Left ventricle myocardium inferior (tissue), 1 donor: ENCODE measurements around the gene RNLS. TPM values are rescaled to one million over a fixed set of nuclear protein-coding genes. Genes with fewer than 3 reads are reported as not detected.

Experiments
- DNase-seq: peaks from one replicate; pipeline ENCODE4 v3.0.0-alpha.2; 2020
- H3K27ac ChIP-seq: fragments of 200-600 bp; replicated peaks from 2 replicates; pipeline ENCODE4 v1.8.0; 2021
- H3K27me3 ChIP-seq: fragments of 200-600 bp; 2 replicates; pipeline ENCODE4 v1.8.0; 2021; ENCODE audit warnings: low read depth
- H3K36me3 ChIP-seq: fragments of 200-600 bp; 2 replicates; pipeline ENCODE4 v1.8.0; 2021
- H3K4me1 ChIP-seq: fragments of 200-600 bp; 2 replicates; pipeline ENCODE4 v1.8.0; 2021
- H3K4me3 ChIP-seq: fragments of 200-600 bp; 2 replicates; pipeline ENCODE4 v1.8.0; 2021; ENCODE audit warnings: mild to moderate bottlenecking, moderate library complexity
- H3K9me3 ChIP-seq: fragments of 200-600 bp; replicated peaks from 2 replicates; pipeline ENCODE4 v1.8.0; 2021
- intact Hi-C: fragments of 100-400 bp; cut with micrococcal nuclease; formaldehyde crosslinking; loops from one replicate; pipeline ENCODE4 v1.11.0; 2022
- total RNA-seq: library from RNA; stranded (reverse); fragmentation: NEBNext Ultra II Directional; extraction: Animal tissue kit (Norgen Biotek cat#: 25700); gene quantifications from one replicate; pipeline ENCODE4 v1.2.1, GENCODE V29; 2021
- TF ChIP-seq, protein P1 (sequence below): fragments of 200-600 bp; IDR thresholded peaks from 2 replicates; pipeline ENCODE4 v1.8.0; 2021; ENCODE audit warnings: antibody characterized with exemption, mild to moderate bottlenecking, borderline replicate concordance
- donor health status: DM: no; HTN: yes; CAD: no; lungs with severe emphysema.

The RNLS gene
- total RNA-seq, 1 donor from 2014 or later, result 14.3 TPM

- no peak for DNase-seq
- Histone ChIP-seq H3K36me3 (no peaks in the 10 kb centered on the region), H3K9me3 (peaks cover 20% of the 10 kb centered on the region), H3K4me1 (no peaks in the 10 kb centered on the region), H3K27me3 (no peaks in the 10 kb centered on the region), H3K27ac (no peak overlapping the region), H3K4me3 (no peak overlapping the region)
- intact Hi-C loops, result no loop called here
- TF ChIP-seq, protein P1, sequence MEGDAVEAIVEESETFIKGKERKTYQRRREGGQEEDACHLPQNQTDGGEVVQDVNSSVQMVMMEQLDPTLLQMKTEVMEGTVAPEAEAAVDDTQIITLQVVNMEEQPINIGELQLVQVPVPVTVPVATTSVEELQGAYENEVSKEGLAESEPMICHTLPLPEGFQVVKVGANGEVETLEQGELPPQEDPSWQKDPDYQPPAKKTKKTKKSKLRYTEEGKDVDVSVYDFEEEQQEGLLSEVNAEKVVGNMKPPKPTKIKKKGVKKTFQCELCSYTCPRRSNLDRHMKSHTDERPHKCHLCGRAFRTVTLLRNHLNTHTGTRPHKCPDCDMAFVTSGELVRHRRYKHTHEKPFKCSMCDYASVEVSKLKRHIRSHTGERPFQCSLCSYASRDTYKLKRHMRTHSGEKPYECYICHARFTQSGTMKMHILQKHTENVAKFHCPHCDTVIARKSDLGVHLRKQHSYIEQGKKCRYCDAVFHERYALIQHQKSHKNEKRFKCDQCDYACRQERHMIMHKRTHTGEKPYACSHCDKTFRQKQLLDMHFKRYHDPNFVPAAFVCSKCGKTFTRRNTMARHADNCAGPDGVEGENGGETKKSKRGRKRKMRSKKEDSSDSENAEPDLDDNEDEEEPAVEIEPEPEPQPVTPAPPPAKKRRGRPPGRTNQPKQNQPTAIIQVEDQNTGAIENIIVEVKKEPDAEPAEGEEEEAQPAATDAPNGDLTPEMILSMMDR, result no peak
Measured at GRCh38 chr10:88617772-88618300, 34.7 kb upstream of the RNLS start.

GRCh38 chr10:88616250-88616977, 33.3 kb upstream of the RNLS start:
- Histone ChIP-seq H3K27ac (peak overlapping the region; percentile 55), H3K4me3 (no peak overlapping the region), H3K9me3 (peaks cover 20% of the 10 kb centered on the region), H3K27me3 (no peaks in the 10 kb centered on the region), H3K36me3 (no peaks in the 10 kb centered on the region), H3K4me1 (no peaks in the 10 kb centered on the region)
- TF ChIP-seq, protein P1, result no peak
- intact Hi-C loops, result no loop called here
- DNase-seq, result peak; percentile 46

GRCh38 chr10:88608780-88609179, 25.7 kb upstream of the RNLS start:
- TF ChIP-seq, protein P1, result no peak

DNA sequence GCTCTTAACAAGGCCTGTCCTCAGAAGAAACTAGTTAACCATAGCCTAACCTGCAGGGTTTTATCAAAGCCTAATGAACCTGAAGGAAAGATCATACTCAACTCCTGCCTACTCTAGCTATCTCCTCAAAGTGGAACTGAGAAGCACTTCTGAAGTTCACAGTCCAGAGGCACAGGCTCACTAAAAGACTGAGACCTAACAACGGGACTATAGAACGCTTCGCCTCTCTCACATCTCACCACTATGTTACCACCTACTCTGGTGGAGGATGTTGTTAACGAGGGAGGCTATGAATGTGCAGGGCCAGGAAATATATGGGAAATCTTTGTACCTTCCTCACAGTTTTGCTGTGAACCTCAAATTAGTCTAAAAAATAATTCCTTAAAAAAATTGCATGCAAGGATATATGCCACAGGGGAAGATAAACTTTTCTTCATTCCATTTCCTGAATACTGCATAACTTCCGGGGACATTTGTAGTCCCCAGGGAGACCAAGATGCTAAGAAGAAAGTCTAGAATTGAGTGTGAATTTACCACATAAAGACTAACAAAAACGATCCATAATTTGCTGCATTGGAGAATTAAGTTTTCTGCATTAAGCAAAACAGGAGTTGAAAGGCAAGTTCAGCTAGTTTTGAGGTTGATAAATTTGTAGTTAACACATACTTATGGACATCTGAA, 25.1 kb upstream of the RNLS start:
- TF ChIP-seq, protein P1, result no peak
- intact Hi-C loops, result no loop called here

More at GRCh38 chr10:88608780-88609179, 25.7 kb upstream of the RNLS start:
- H3K9me3 ChIP-seq, result no peaks in the 10 kb centered on the region
- H3K36me3 ChIP-seq, result no peaks in the 10 kb centered on the region
- peaks cover 7% of the 10 kb centered on the region for H3K27me3 ChIP-seq
- no peak overlapping the region for H3K27ac ChIP-seq
- DNase-seq, result no peak
- intact Hi-C loops, result no loop called here
- no peaks in the 10 kb centered on the region for H3K4me1 ChIP-seq
- no peak overlapping the region for H3K4me3 ChIP-seq

GRCh38 chr10:88598055-88598454, 14.9 kb upstream of the RNLS start:
- no peaks in the 10 kb centered on the region for H3K4me1 ChIP-seq
- TF ChIP-seq, protein P1, result no peak
- DNase-seq, result no peak
- no peak overlapping the region for H3K4me3 ChIP-seq
- no peak overlapping the region for H3K27ac ChIP-seq
- no peaks in the 10 kb centered on the region for H3K27me3 ChIP-seq
- no peaks in the 10 kb centered on the region for H3K36me3 ChIP-seq
- no peaks in the 10 kb centered on the region for H3K9me3 ChIP-seq
- intact Hi-C loops, result no loop called here

More for the DNA sequence above, 25.1 kb upstream of the RNLS start:
- Histone ChIP-seq H3K4me1 (no peaks in the 10 kb centered on the region), H3K9me3 (no peaks in the 10 kb centered on the region), H3K27ac (no peak overlapping the region), H3K4me3 (no peak overlapping the region), H3K36me3 (no peaks in the 10 kb centered on the region), H3K27me3 (peaks cover 7% of the 10 kb centered on the region)
- DNase-seq, result no peak
